Lower leg skin (tissue), 4 donors: ENCODE measurements around the gene MYT1. TPM values are rescaled to one million over a fixed set of nuclear protein-coding genes. Genes with fewer than 3 reads are reported as not detected.

Experiments
- DNase-seq, 2 donors: peaks; one replicate each; pipeline ENCODE4 v3.0.0-alpha.2; 2019; ENCODE audit warnings: low spot score in 2 of 2
- H3K4me3 ChIP-seq: fragments of 200-600 bp; sonication (generic); 2 replicates; pipeline ENCODE4 v1.5.1; 2017; ENCODE audit warnings: mild to moderate bottlenecking, low read depth; ENCODE audit not compliant: poor library complexity, severe bottlenecking
- CTCF ChIP-seq, 3 donors: fragments of 450-650 bp; IDR thresholded peaks; one replicate each; pipeline ENCODE4 v1.5.1; 2016; ENCODE audit warnings: antibody characterized with exemption in 3 of 3, mild to moderate bottlenecking in 3 of 3, moderate library complexity in 2 of 3
- POLR2A ChIP-seq, 2 donors: fragments of 450-650 bp; IDR thresholded peaks; one replicate each; pipeline ENCODE4 v1.6.1; 2016 to 2017; ENCODE audit warnings: antibody characterized with exemption in 2 of 2, mild to moderate bottlenecking in 1 of 2, moderate library complexity in 1 of 2
- WGBS, 2 donors: methylation state at CpG; one replicate each; pipeline ENCODE4 v1.1.5; 2018; 5-methylcytosine and 5-hydroxymethylcytosine counted together
- intact Hi-C: fragments of 100-400 bp; cut with DNase I; formaldehyde crosslinking; loops from one replicate; pipeline ENCODE4 v1.15.0; 2023; ENCODE audit warnings: low total_unique reads
- total RNA-seq, 4 donors: library from RNA; depleted of rRNA; stranded (reverse); fragments of >200 nt; gene quantifications; one replicate each; pipeline ENCODE4 v1.1.0, GENCODE V29; 2016

Gene MYT1
- total RNA-seq, 4 donors from 2014 or later = 0.26 TPM; not detected in 3

- WGBS, 2 donors = 56 to 70% methylated on average over 6 of the region's 6 CpGs
- intact Hi-C loops = no loop called here
Observed at GRCh38 chr20:64137598-64138031, 26.6 kb upstream of the MYT1 start.

GRCh38 chr20:64138276-64138815, 25.9 kb upstream of the MYT1 start:
- TF ChIP-seq POLR2A (IDR thresholded peaks at IDR 0.05) (no peak), CTCF (IDR thresholded peaks at IDR 0.05) (no peak)
- DNase-seq = peak in 1 of 2 donors; percentile 64
- no peak overlapping the region for H3K4me3 ChIP-seq
- 77 to 79% methylated on average over 18 of the region's 18 CpGs for WGBS, 2 donors
- intact Hi-C loops = no loop called here

More at GRCh38 chr20:64137598-64138031, 26.6 kb upstream of the MYT1 start:
- no peak for TF ChIP-seq POLR2A (IDR thresholded peaks at IDR 0.05)
- no peak for TF ChIP-seq CTCF (IDR thresholded peaks at IDR 0.05)
- no peak overlapping the region for H3K4me3 ChIP-seq
- DNase-seq = peak in 1 of 2 donors; percentile 76

- DNase-seq = peak in 1 of 2 donors; percentile 79
- intact Hi-C loops = no loop called here
- no peak overlapping the region for H3K4me3 ChIP-seq
- TF ChIP-seq POLR2A (IDR thresholded peaks at IDR 0.05) = no peak
- TF ChIP-seq CTCF (IDR thresholded peaks at IDR 0.05) = no peak
- WGBS, 2 donors = 80% methylated on average over 20 of the region's 21 CpGs
Observed at GRCh38 chr20:64139199-64140060, 24.8 kb upstream of the MYT1 start.

GRCh38 chr20:64140061-64140931, 24.0 kb upstream of the MYT1 start:
- DNase-seq = peak in 1 of 2 donors; percentile 58

More at GRCh38 chr20:64140061-64140931, 24.0 kb upstream of the MYT1 start:
- intact Hi-C loops = no loop called here
- no peak for TF ChIP-seq POLR2A (IDR thresholded peaks at IDR 0.05)
- no peak for TF ChIP-seq CTCF (IDR thresholded peaks at IDR 0.05)
- H3K4me3 ChIP-seq = no peak overlapping the region
- 73 to 77% methylated on average over 13 of the region's 13 CpGs for WGBS, 2 donors
